Measurements from ENCODE around the gene ADGRL3.
"Not testable (repeated sequence)": the region's sequence is repeated elsewhere in the genome, so short reads cannot be mapped to it uniquely, and the experiment has no call there.

DNA sequence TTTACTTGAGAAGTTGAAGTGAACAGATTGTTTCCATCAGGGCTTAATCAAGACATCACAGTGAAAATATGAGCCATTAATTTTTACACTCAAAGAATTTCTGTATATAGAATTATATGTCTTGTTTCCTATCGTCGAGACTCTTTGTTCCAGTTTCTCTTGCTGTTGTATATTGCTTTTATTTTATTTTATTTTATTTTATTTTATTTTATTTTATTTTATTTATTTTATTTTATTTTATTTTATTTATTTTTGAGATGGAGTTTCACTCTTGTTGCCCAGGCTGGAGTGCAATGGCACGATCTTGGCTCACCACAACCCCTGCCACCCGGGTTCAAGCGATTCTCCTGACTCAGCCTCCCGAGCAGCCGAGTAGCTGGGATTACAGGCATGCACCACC, 786.8 kb downstream of the ADGRL3 start:
- TF ChIP-seq, protein P1, sequence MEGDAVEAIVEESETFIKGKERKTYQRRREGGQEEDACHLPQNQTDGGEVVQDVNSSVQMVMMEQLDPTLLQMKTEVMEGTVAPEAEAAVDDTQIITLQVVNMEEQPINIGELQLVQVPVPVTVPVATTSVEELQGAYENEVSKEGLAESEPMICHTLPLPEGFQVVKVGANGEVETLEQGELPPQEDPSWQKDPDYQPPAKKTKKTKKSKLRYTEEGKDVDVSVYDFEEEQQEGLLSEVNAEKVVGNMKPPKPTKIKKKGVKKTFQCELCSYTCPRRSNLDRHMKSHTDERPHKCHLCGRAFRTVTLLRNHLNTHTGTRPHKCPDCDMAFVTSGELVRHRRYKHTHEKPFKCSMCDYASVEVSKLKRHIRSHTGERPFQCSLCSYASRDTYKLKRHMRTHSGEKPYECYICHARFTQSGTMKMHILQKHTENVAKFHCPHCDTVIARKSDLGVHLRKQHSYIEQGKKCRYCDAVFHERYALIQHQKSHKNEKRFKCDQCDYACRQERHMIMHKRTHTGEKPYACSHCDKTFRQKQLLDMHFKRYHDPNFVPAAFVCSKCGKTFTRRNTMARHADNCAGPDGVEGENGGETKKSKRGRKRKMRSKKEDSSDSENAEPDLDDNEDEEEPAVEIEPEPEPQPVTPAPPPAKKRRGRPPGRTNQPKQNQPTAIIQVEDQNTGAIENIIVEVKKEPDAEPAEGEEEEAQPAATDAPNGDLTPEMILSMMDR (IDR thresholded peaks at IDR 0.05), result not testable (repeated sequence)
- not testable (repeated sequence) for TF ChIP-seq POLR2A (IDR thresholded peaks at IDR 0.05)

All from adrenal gland (tissue), 5 donors.